Nucleus accumbens (tissue), 56 donors: ENCODE results near the gene TAOK1.
A peak's percentile ranks its signal among the peaks of the same experiment; 100 is the strongest.

Experiments
- DNase-seq, 56 donors: peaks; one replicate each; lab custom pipeline; 2025; lab: John Stamatoyannopoulos, UW

TAOK1 gene

DNA sequence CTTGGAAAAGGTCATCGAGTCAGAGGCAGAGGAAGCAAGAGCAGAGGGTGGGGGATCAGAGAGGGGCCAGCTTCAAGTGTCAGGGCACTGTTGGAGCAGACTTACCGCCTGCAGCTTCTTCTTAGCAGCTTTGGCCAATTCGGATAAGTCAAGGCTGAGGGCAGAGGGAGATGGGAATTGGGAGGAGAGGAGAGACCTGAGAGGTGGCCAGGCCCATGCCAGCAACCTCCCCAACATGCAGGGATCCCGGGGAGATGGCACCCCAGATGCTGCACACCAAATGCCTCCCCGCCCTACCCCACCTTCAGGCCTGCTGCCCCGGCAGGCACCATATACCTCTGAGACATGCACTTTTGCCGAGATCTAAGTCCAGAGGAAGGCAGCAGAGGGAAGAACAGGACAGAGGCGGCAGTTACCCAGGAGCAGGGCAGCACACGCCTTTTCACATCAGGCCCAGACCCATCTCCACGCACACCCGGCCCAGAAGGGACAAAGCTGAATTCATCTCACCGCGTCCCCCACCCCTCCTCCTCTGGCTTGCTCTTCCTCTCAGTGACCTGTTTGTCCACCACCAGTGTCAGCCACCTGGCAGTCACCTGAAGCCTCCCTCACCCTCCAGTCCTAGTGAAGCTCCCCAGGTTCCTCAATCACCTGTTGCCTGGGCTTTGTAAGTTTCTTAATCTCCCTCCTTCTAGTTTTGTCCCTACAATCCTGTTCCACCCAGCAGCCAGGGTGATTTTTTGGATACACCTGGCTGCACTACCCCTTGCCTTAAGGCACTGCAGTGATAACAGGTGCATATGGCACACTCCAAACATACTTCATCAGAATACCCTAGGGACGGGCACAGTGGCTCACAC is 188.7 kb downstream of the TAOK1 start:
- no peak for DNase-seq

DNA sequence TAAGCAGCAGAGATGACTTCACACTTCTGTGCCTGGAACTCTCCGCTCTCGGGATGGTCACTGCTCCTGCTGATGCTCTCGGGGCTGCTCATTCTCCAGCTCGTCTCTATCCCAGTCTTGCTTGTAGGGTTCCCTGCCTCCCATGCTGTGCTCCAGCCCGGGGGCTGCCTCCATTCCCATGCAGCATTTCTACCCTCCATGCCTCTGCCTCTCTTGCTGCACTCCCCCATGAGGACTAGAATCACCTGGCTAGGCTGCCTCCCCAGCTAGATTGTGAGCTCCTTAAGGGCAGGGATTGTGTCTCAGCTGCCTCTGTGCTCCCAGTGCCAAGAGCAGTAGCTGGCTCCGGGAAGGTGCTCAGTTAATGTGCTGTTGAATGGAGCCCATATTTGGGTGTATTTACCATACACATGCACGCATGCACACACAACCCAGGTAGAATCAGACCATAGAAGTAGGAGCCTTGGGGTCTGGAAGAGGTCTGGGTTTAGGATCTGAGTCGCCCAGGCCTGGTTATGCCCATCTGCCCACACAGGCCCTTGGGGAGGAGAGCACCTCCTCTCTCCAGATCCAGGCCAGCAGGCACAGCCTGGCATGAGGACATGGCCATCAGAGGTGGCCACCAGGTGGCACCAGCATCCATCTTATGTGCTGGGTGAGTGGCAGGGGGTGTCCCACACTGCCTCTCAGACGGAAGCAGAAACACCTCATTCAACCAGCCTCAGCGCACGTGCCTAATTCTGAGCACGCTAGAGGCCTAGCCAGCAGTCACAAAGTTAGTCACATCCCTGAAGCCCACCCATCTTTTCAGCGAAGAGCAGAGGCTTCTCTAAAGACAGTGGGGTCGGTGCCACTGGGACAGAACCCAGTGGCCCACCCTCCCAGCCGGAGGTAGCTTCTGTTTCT is 190.0 kb downstream of the TAOK1 start:
- DNase-seq, result peak in 55 of 56 donors; percentile 23 to 94 (median 81)

- peak in 15 of 56 donors; percentile 10 to 59 (median 40) for DNase-seq
These were observed 191.6 kb downstream of the TAOK1 start for GRCh38 chr17:29581583-29582253.

GRCh38 chr17:29582254-29582765 is 192.1 kb downstream of the TAOK1 start:
- DNase-seq, result no peak

DNA sequence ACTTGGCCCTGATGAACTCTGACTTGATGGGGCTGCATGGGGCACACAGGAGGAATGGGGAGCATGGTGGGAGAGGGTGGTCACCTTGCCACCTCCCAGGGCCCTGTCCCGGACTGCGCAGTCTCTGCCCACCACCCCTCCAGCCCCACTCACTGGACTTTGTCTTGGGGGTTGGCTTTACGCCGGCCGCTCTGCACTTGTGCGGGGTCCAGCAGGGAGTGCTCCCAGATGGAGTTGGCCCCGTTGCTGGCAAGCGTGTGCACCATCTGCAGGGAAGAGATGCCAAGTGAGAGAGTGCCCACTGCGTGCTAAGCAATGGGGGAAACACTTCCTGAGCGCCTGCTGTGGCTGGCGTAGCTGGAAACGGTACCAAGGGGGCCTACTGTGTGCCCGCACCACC is 192.6 kb downstream of the TAOK1 start:
- peak in 52 of 56 donors; percentile 34 to 89 (median 74) for DNase-seq

GRCh38 chr17:29583324-29584248 is 193.4 kb downstream of the TAOK1 start:
- DNase-seq, result no peak

DNA sequence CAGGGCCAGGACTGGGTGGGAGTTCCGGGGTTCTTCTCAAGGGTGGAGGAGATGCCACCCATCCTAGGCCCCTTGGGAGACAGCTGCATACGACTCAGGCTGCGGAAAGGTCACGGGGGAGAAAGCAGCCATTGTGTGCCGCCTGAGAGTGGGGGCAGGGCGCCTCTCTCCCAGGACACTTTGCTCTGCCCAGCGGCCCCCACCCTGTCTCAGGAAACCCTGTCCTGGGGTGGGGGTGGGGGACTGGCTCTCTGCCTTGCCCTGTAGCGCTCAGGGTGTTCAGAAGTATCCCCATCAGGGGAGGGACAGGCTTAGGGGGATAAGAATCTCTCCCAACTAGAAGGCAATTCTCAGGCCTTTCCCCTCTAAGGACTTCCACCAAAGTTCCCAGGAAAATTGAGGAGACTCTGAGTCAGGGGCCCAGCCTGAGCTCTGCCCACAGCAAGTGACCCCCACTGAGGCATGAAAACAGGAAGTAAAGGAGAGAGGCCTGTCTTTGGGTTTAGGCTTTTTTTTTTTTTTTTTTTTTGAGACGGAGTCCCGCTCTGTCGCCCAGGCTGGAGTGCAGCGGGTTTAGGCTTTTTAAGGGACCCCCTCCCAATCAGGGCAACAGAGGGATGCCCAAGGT is 194.4 kb downstream of the TAOK1 start:
- DNase-seq, result peak in 51 of 56 donors; percentile 25 to 90 (median 72)

GRCh38 chr17:29585080-29585751 is 195.1 kb downstream of the TAOK1 start:
- peak in 1 of 56 donors; percentile 20 for DNase-seq

- peak in 2 of 56 donors; percentile 14 to 42 for DNase-seq
These were observed 196.7 kb downstream of the TAOK1 start for GRCh38 chr17:29586676-29587469.

DNA sequence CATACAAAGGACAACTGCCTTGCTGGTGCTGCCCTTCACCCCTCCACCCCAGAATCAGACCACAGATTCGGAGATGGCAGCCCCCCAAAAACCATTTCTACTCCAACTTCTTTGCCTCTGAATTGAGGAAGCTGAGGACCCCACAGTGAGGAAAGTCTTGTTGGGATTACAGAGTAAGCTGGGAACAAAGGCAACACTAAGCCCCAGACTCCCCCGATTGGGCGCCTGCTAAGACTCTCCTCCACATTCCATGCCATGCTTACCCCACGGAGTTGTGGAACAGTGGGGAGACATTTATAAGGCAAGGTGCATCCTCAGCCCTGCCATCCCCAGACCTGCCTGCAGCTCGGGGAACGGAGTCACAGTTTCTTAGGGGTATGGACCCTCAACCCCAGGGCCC is 197.4 kb downstream of the TAOK1 start:
- DNase-seq, result no peak

DNA sequence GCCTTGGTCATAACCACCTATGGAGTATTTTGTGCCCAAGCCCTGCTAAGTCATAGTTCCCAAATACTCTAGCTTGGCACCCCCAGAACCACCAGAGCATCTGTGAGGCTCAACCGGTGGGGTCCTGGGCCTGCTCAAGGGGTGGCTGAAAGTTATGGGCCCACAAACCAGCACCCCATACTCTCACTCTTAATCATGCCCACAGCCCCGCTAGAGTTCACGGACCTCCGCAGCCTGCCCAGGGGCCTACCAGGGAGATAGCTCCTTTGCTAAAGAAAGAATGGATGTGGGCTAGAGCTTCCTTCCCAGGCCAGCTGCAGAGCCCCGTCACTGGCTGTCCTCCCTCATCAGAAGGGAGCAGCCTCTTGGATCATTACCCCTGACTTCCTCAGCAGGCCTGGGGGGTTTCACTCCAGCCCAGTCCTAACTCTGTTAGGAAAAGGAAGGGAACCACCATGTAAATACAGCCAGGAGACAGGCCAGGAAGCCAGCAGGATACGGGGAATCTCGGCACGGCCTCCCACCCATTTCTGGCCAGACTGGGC is 197.9 kb downstream of the TAOK1 start:
- DNase-seq, result no peak

DNA sequence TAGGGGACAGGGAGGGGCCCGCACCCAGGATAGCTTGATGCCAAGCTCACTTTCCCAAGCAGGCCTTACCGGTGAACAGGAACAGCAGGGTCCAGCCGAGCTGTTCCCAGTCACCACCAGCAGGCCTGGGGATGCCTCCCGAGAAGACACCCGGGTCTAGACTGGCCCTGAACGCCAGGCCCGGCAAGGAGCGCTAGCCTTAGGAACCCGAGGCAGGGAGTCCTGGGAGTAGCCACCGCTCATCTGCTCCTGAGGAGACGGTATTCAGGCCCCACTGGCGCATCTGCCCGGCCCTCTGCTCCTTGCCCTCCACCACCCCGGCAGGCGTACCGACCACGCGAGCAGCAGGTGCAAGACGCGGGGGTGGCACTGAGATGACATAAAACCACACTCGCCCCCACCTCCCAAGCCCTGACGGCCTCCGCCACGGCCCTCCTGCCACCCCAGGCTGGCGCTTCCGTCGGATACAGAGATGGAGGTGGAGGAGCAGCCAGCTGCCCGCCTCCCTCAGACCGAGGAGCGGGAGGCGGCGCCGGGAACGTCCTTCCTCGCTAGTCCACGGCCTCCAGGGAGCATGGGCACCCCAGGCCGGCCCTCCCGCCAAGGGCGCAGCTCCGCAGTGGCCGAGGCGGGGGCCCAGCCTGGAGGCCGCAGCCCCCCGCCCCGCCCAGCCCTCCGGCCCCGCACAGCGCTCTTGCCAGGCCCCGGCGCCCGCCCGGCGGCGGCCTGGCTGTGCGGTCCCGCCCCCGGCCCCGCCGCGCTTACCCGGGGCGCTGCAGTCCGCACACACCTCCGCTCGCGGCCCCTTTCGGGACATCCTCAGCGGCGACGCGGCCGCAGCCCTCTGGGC is 198.6 kb downstream of the TAOK1 start:
- peak in 25 of 56 donors; percentile 12 to 64 (median 43) for DNase-seq

GRCh38 chr17:29589524-29590410 is 199.6 kb downstream of the TAOK1 start, which contains the start of gene GIT1:
Gene GIT1 (minus strand): TSS chr17:29589648. CDS start chr17:29589378, 270 bp downstream.
- DNase-seq, result peak in 53 of 56 donors; percentile 41 to 93 (median 74)

DNA sequence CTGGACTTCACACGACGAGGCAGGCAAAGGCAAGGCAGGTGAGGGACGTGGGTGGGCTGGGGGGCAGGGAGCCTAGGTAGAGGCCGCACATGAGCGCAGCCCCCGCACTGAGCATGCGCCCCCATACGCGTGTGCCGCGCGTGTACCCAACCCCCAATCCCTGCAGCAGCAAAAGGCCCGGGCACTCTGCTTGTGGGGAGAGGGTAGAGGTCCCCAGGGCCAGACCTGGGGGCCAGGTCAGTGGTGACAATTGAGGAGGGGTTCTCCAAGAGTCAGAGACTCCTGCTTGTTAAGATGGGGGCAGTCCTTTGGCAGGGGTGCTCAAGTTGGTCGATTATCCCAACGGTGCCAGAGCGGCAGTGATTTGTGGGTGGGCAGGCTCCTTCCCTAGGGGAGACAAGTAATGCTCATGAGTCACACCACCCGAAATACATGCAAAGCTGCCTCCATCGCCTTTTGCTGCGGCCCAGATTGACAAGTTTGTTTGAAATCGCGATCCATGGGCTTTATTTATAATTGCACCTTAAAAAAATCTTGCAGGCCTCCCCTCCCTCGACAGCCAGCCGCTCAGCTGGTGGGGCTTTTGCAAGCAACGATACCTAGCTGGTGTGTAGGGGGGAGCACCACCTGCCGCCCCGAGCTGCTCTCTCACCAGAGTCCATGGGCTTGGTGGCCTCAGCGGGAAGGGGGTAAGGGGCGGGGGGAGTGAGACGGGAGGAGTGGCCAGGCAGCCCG is 200.4 kb downstream of the TAOK1 start:
- DNase-seq, result peak in 30 of 56 donors; percentile 39 to 79 (median 63)
